GM23338 (cell line): Measurements from ENCODE around the gene SLC30A10. TPM values are rescaled to one million over a fixed set of nuclear protein-coding genes. Genes with fewer than 3 reads are reported as not detected.

Experiments
- ATAC-seq: fragments of 200-7000 bp; cut with Tn5 transposase; 3 replicates; pipeline ENCODE4 v1.9.1; 2020
- DNase-seq: peaks from one replicate; pipeline ENCODE4 v3.0.0-alpha.2; 2015; ENCODE audit warnings: low spot score
- H2AFZ ChIP-seq: fragments of 200-600 bp; sonication (generic); 2 replicates; pipeline ENCODE4 v1.8.0; 2016; ENCODE audit warnings: antibody characterized with exemption, mild to moderate bottlenecking, moderate library complexity
- H3F3A ChIP-seq: fragments of 200-600 bp; sonication (generic); replicated peaks from 2 replicates; pipeline ENCODE4 v1.8.0; 2017; ENCODE audit warnings: antibody characterized with exemption, mixed run types, low read depth
- H3K27ac ChIP-seq: fragments of 200-600 bp; sonication (generic); 2 replicates; pipeline ENCODE4 v1.6.1; 2016; ENCODE audit warnings: low read depth
- H3K27me3 ChIP-seq: fragments of 200-600 bp; sonication (generic); 2 replicates; pipeline ENCODE4 v1.8.0; 2016; ENCODE audit warnings: mild to moderate bottlenecking, mixed run types, moderate library complexity; ENCODE audit not compliant: insufficient read depth
- H3K36me3 ChIP-seq: fragments of 200-600 bp; sonication (generic); 2 replicates; pipeline ENCODE4 v1.8.0; 2016; ENCODE audit warnings: mild to moderate bottlenecking; ENCODE audit not compliant: insufficient read depth
- H3K4me1 ChIP-seq: fragments of 200-600 bp; sonication (generic); 2 replicates; pipeline ENCODE4 v1.8.0; 2016; ENCODE audit warnings: mild to moderate bottlenecking, moderate library complexity; ENCODE audit not compliant: insufficient read depth
- H3K4me2 ChIP-seq: fragments of 200-600 bp; sonication (generic); 2 replicates; pipeline ENCODE4 v1.7.1; 2017; ENCODE audit warnings: mixed run types
- H3K4me3 ChIP-seq: fragments of 200-600 bp; sonication (generic); 2 replicates; pipeline ENCODE4 v1.6.1; 2016; ENCODE audit warnings: mixed run types
- H3K79me2 ChIP-seq: fragments of 200-600 bp; sonication (generic); replicated peaks from 2 replicates; pipeline ENCODE4 v1.8.0; 2017; ENCODE audit warnings: mild to moderate bottlenecking; ENCODE audit not compliant: insufficient read depth
- H3K9me2 ChIP-seq: fragments of 200-600 bp; sonication (generic); 2 replicates; pipeline ENCODE4 v1.8.0; 2017; ENCODE audit not compliant: insufficient read depth
- H4K20me1 ChIP-seq: fragments of 200-600 bp; sonication (generic); replicated peaks from 2 replicates; pipeline ENCODE4 v1.8.0; 2017; ENCODE audit warnings: mild to moderate bottlenecking; ENCODE audit not compliant: insufficient read depth
- H3K27ac Mint-ChIP-seq: 2 replicates; pipeline ENCODE4 v1.8.0; 2020; ENCODE audit warnings: inconsistent platforms, mild to moderate bottlenecking, moderate library complexity, mixed read lengths
- H3K27me3 Mint-ChIP-seq: 3 replicates; pipeline ENCODE4 v1.8.0; 2022; ENCODE audit warnings: low read depth, mild to moderate bottlenecking, moderate library complexity, mixed read lengths, inconsistent platforms; ENCODE audit not compliant: insufficient read depth, poor library complexity
- H3K36me3 Mint-ChIP-seq: 3 replicates; pipeline ENCODE4 v1.8.0; 2021; ENCODE audit warnings: low read depth, mild to moderate bottlenecking, inconsistent platforms, moderate library complexity, mixed read lengths
- H3K4me1 Mint-ChIP-seq: 3 replicates; pipeline ENCODE4 v1.8.0; 2020; ENCODE audit warnings: mild to moderate bottlenecking, inconsistent platforms, mixed read lengths
- H3K4me3 Mint-ChIP-seq: 3 replicates; pipeline ENCODE4 v1.8.0; 2021; ENCODE audit warnings: moderate library complexity, mild to moderate bottlenecking, inconsistent platforms, mixed read lengths
- H3K9me3 Mint-ChIP-seq: 3 replicates; pipeline ENCODE4 v1.8.0; 2020; ENCODE audit warnings: moderate library complexity, mild to moderate bottlenecking, inconsistent platforms, mixed read lengths
- CTCF ChIP-seq, 2 experiments: fragments of 200-600 bp in 1 of 2; sonication (generic) in 1 of 2; conservative IDR thresholded peaks; 2 replicates each; pipeline versions ENCODE4 v1.5.1 to v1.6.1; 2016 to 2017; ENCODE audit warnings: antibody characterized with exemption in 2 of 2, low read depth in 2 of 2, mild to moderate bottlenecking in 2 of 2, moderate library complexity in 1 of 2
- ETS1 ChIP-seq: IDR thresholded peaks from 2 replicates; pipeline ENCODE4 v1.6.1; 2016; ENCODE audit warnings: antibody characterized with exemption
- ZNF462 ChIP-seq: fragments of 250-450 bp; sonication (Bioruptor Pico); IDR thresholded peaks from 2 replicates; pipeline ENCODE4 v1.5.0; 2020; ENCODE audit warnings: mild to moderate bottlenecking, moderate library complexity
- polyA plus RNA-seq: library from polyadenylated mRNA; unstranded; fragments of >200 nt; fragmentation: Nextera tagmentation; extraction: Ambion mirVana; gene quantifications from 2 replicates; pipeline ENCODE4 v1.2.1, GENCODE V29; 2016
- total RNA-seq: library from RNA; depleted of rRNA; stranded (reverse); fragments of >200 nt; shearing (Covaris generic); gene quantifications from 2 replicates; pipeline ENCODE4 v1.2.3, GENCODE V29; 2014

The SLC30A10 gene
- total and polyA plus RNA-seq, 2 experiments from 2014 or later, result 0.47 to 1.1 TPM

GRCh38 chr1:219880765-219881457 is 47.4 kb downstream of the SLC30A10 start (continued):
- no peak for TF ChIP-seq ZNF462 (CRISPR knock-in tag)

GRCh38 chr1:219876798-219877209 is 51.6 kb downstream of the SLC30A10 start:
- Mint-ChIP-seq H3K27ac (no peak overlapping the region), H3K36me3 (no peaks in the 10 kb centered on the region), H3K27me3 (no peaks in the 10 kb centered on the region), H3K9me3 (no peaks in the 10 kb centered on the region), H3K4me3 (no peak overlapping the region), H3K4me1 (no peaks in the 10 kb centered on the region; the same call in 2 of the 3 replicates)
- peak; percentile 43 to 63; a peak in 3 of 4 replicates for TF ChIP-seq CTCF (conservative IDR thresholded peaks at IDR 0.05; ENCODE audit: low read depth in 2 of 2)
- TF ChIP-seq ETS1, result no peak
- Histone ChIP-seq H2AFZ (no peak overlapping the region), H3K27me3 (no peaks in the 10 kb centered on the region), H3K9me2 (no peaks in the 10 kb centered on the region), H3K36me3 (no peaks in the 10 kb centered on the region), H3K4me2 (no peak overlapping the region), H3K4me3 (no peak overlapping the region), H3F3A (no peaks in the 10 kb centered on the region), H3K4me1 (no peaks in the 10 kb centered on the region), H3K79me2 (no peaks in the 10 kb centered on the region), H3K27ac (no peak overlapping the region), H4K20me1 (no peaks in the 10 kb centered on the region)
- ATAC-seq, result no peak
- DNase-seq, result peak; percentile 22
